ENCODE data around the gene COL2A1.

Gene COL2A1

GRCh38 chr12:48013287-48013686, 9.0 kb upstream of the COL2A1 start:
- no peak for DNase-seq (ENCODE audit: low read depth in 4 of 4, low spot score in 1 of 4)

- no peak for DNase-seq (ENCODE audit: low read depth in 4 of 4, low spot score in 1 of 4)
Observed at GRCh38 chr12:48012070-48012469, 7.8 kb upstream of the COL2A1 start.

DNA sequence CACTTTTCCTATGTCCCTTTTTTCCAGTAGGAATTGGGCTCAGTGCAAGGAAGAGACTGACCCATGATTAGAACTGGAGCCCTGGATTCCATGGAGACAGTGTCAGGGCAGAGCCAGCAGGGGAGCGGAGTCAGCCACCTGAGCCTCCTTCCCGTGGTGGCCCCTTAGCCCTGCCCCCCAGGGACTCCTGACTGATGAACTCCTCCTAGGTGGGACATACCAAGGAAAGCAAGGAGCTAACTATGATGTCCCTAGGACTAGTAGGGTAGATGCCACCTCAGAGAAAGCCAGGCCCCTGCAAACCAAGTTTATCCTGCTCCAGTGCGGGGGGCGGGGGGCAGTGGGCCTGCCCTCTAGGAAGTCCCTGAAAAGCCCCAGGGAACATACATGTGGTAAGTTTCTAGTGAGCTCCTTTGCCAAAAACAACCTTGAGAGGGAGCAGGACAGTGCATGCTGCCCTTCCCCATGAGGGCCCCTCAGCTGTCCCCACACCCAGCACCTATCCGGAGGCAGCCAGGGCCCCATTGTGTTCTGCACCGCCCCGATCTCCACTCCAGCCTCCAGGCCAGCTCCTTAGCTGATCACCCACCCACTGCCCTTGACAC, 6.2 kb upstream of the COL2A1 start:
- no peak for DNase-seq (ENCODE audit: low read depth in 4 of 4, low spot score in 1 of 4)

GRCh38 chr12:48009471-48009870, 5.2 kb upstream of the COL2A1 start:
- DNase-seq (ENCODE audit: low read depth in 4 of 4, low spot score in 1 of 4), result no peak

DNA sequence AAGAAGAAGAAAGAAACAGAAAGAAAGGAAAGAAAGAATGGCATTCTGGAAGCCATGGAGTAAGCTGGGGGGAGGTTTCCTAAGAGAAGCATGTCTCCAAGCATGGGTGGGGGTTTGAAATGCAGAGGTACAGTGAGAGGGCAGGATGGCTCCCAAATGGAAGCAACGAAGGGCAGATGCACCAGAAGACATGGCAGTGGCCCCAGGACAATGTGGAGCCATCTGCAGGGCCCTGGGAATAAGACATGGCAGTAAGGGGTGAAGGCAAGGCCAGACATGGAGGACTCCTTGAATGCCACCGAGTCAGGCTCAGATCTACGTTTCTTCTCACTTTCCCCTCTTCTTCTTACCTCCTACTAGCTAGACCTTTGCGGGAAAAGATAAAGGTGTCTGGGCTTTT, 4.7 kb upstream of the COL2A1 start:
- DNase-seq (ENCODE audit: low read depth in 4 of 4, low spot score in 1 of 4), result no peak

- DNase-seq (ENCODE audit: low read depth in 4 of 4, low spot score in 1 of 4), result no peak
Observed at GRCh38 chr12:48008349-48008748, 4.1 kb upstream of the COL2A1 start.

- no peak for DNase-seq (ENCODE audit: low read depth in 4 of 4, low spot score in 1 of 4)
Observed at GRCh38 chr12:48007206-48007605, 2.9 kb upstream of the COL2A1 start.

DNA sequence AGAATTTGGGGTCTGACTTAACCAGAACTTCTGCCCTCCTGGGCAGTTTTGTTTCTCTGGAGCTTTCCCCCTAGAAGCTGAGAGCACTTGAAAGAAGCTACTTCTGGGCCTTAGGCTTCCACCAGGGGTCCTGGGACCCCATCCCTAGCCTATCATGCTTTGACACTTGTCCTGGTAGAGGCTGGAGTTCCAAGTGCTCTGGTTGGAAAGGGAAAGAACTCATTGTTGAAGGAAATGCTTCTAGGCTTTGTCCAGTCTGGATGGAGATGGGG, 1.4 kb upstream of the COL2A1 start:
- no peak for DNase-seq (ENCODE audit: low read depth in 4 of 4, low spot score in 1 of 4)

DNA sequence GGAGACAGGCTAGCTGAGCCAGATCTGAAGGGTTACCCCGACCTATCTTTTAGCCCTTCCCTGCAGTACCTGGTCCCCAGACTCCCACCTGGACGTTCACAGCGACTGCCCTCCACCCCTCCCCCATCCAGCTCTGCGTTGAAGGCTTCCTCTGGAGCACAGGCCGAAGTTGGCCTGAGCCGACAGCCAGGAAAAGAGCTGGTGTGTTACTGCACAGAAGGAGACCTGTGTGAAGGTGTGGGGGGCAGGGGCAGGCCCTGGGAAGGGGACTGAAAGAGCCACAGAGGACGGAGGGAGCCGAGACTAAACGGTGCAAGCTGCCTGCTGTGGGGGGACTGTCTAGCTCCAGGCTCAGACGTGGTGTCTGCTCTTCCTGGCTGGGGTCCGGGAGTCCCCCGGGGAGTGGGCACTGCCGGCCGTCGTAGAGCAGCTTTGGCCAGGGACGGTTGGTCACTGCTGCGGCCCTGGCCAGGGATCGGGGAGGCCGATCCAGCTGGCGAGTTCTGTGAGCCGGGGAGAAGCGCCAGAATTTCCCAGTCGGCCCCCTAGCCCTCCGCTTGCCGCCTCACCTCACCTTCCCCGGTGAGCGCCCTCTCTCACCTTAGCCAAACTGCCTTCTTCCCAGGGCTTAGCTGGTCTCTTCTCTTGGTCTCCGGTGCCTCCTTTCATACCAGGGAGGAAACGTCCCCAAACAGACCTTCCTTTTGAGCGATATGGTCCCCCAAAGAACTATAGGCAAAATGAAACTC, 899 bp upstream of the COL2A1 start:
- DNase-seq (ENCODE audit: low read depth in 4 of 4, low spot score in 1 of 4), result no peak

GRCh38 chr12:48003226-48004052, 837 bp downstream of the COL2A1 start:
- DNase-seq (ENCODE audit: low read depth in 4 of 4, low spot score in 1 of 4), result no peak

- no peak for DNase-seq (ENCODE audit: low read depth in 4 of 4, low spot score in 1 of 4)
Observed at GRCh38 chr12:48002773-48003218, 1.5 kb downstream of the COL2A1 start.

GRCh38 chr12:48002414-48002730, 1.9 kb downstream of the COL2A1 start:
- no peak for DNase-seq (ENCODE audit: low read depth in 4 of 4, low spot score in 1 of 4)

DNA sequence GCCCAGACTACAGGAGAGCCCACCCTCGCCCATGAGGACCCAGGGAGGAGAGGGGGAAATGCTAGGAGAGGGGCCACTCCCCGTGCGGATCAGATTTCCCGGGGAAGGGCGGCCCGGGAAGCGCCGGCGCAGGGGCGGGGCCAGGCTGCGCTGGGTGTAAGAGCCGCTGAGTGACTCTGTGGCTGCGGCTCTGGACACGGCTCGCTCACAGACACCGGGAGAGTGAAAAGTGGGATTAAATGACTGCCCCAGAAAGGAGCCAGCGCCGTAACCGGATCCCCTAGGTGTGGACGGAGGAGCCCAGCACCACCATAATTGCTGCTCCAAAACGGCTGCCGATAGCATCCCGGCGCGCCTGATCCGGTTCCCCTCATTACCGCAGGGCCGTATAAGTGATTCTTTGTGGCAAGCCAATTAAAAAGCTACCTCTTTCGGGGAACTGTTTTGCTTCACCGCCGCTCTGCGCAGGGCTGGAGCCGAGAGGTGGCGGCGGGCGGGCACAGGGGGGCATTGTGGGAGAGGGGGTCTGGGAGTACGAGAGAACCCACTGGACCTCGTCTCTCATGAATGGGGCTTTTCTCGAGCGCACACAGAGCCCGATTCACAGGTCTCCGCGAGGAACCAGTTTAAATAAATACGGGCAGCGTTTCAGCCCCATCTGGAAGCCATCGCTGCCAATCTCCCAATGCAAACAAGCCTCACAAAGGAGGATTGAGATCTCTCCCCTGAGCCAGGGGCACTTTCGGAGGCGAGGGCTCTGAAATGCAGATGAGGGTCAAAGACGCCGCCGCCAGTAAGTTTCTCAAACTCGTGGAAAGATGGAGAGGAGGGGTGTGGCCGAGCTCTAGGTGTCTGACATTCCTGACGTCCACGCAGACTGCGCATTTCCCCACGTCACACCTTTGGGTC, 2.5 kb downstream of the COL2A1 start:
- no peak for DNase-seq (ENCODE audit: low read depth in 4 of 4, low spot score in 1 of 4)

GRCh38 chr12:48000878-48001504, 3.3 kb downstream of the COL2A1 start:
- no peak for DNase-seq (ENCODE audit: low read depth in 4 of 4, low spot score in 1 of 4)

GRCh38 chr12:47999816-48000215, 4.5 kb downstream of the COL2A1 start:
- no peak for DNase-seq (ENCODE audit: low read depth in 4 of 4, low spot score in 1 of 4)

DNA sequence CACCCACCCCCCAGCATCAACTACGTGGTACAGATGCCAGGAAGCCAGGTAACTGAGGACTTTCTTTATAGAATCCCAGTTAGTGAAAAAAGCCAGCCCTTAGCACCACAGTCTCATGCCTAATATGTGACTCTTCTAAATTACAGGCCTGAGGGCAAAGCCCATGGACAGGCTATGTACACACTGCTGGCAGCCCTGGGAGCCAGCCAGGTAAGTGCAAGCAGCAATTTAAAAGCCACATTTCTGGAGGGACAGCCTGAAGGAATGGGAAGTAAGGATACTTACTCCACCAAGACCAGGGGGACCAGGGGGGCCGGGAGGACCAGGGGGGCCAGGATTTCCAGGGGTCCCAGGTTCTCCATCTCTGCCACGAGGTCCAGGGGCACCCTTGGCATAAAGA, 7.0 kb downstream of the COL2A1 start:
- DNase-seq (ENCODE audit: low read depth in 4 of 4, low spot score in 1 of 4), result no peak

- DNase-seq (ENCODE audit: low read depth in 4 of 4, low spot score in 1 of 4), result no peak
Observed at GRCh38 chr12:47995981-47996401, 8.3 kb downstream of the COL2A1 start.

DNA sequence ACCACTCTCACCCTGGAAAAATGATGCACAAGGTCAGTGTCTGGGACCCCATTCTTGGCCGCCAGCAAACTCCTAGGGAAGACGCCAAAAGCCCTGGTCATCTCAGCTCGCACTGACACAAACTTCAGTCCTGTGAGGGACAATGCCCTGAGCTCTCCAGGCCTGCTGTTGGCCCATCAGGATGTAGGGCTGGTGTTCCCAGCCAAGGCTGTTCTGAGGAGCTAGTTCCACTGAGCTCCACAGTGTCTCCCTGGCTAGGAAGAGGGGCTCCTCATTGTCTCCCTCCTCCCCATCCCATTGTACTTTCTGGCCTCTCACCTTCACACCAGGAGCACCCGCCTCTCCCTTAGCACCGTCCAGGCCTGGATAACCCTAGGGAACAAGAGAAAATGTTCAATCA, 10.8 kb downstream of the COL2A1 start:
- DNase-seq (ENCODE audit: low read depth in 4 of 4, low spot score in 1 of 4), result no peak

DNA sequence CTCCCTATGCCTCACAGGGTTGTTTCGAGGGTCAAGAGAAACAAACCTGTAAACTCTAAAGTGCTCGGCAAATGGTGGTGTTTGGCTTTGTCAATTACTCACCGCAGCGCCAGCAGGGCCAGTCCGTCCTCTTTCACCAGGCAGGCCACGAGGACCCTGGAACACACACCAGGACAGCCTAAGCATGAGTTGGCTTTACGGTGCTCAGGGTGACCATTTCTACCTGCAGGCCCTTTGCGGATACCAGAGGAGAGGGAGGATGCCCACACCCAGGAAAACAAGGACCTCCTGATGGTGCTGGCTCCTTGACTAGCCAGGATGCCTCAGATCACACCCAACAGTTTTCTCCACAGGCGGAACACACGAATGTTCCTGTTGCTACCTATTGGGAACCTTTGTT, 11.5 kb downstream of the COL2A1 start:
- no peak for DNase-seq (ENCODE audit: low read depth in 4 of 4, low spot score in 1 of 4)

GRCh38 chr12:47991106-47992061, 12.9 kb downstream of the COL2A1 start:
- no peak for DNase-seq (ENCODE audit: low read depth in 4 of 4, low spot score in 1 of 4)

All from stimulated activated CD4-positive, alpha-beta T cell treated with anti-CD3 and anti-CD28 coated beads, Interleukin-1b, Interleukin-23, amount 100 ng/mL, for 24 hours (primary cell).